ENCODE results near the gene DCAF7.
A peak's percentile ranks its signal among the peaks of the same experiment; 100 is the strongest.

The DCAF7 gene

DNA sequence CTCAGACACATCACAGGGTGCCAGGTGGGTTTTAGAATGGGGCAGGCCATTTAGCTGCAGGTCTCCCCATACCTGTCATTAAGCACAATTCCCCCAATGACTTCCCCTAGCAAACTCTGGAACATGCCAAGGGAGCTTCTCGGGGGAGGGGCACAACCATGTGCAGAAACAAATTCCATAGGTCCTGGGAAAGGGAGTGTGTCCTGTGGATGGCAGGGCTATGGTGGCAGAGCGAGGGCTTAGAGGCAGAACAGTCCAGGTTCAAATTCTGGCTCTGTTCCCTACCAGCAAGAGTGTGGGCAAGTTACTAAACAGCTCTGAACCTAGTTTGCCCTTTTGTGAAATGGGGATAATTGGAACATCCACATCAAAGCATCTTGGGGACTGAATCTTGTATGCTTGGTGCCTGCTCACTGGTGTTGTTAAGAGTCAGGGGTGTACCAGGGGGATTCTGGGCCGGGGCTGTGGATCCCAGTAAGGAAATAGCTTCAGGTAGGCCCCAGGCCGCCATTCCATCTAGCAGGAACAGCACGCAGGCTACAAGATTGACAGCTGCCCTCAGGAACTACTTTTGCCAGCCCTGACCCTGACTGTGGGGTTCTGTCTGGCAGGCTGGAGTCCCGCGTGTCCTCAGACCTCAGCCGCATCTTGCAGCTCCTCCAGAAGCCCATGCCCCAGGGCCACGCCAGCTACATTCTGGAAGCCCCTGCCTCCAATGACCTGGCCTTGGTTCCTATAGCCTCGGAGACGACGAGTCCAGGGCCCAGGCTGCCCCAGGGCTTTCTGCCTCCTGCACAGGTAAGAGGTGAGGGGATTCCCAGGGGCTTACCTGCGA lies 5.6 kb upstream of the DCAF7 start:
- no peak overlapping the region for H3K4me3 ChIP-seq (ENCODE audit: control insufficient read depth, low read depth, low read length)
- no peak for DNase-seq (ENCODE audit: low read depth)
- TF ChIP-seq, protein P1, sequence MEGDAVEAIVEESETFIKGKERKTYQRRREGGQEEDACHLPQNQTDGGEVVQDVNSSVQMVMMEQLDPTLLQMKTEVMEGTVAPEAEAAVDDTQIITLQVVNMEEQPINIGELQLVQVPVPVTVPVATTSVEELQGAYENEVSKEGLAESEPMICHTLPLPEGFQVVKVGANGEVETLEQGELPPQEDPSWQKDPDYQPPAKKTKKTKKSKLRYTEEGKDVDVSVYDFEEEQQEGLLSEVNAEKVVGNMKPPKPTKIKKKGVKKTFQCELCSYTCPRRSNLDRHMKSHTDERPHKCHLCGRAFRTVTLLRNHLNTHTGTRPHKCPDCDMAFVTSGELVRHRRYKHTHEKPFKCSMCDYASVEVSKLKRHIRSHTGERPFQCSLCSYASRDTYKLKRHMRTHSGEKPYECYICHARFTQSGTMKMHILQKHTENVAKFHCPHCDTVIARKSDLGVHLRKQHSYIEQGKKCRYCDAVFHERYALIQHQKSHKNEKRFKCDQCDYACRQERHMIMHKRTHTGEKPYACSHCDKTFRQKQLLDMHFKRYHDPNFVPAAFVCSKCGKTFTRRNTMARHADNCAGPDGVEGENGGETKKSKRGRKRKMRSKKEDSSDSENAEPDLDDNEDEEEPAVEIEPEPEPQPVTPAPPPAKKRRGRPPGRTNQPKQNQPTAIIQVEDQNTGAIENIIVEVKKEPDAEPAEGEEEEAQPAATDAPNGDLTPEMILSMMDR (IDR thresholded peaks at IDR 0.05; ENCODE audit: control insufficient read depth, insufficient read depth, low read depth, low read length, missing control alignments): no peak

DNA sequence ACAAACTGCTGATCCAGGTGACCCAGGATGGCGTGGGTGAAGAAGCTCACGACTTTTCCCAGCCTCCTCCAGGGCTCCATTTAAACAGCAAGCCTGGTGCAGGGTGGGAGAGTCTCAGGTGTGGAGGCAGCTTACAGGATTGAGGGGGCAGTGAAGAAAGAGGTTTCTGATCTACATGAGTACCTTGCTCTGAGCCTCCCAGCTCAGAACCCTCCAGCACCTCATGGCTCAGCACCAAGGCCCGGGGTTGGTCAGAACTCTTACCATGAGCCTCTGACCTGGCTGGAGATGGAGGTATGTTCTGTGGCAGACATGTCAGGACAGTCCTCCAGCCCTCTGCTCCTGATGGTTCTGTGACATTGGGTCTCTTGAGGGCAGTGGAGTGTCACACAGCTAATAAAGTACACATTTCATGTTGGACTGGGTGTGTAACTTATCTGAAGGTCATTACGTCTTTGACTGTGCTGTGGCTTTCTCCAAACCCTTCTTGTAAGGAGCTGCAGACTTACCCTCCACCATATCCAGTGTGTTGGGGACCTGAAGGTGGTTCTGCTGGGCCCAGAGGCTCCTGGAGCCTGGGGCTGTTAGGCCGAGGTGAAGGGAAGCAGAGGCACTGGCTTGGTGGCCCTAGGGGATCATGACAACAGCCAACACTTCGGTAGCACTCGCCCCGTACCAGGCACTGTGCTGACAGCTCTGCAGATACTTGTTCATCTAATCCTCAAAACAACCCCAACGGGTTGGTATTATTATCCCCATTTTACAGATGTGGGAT lies 3.8 kb upstream of the DCAF7 start:
- no peak for DNase-seq (ENCODE audit: low read depth)
- TF ChIP-seq, protein P1 (IDR thresholded peaks at IDR 0.05; ENCODE audit: control insufficient read depth, insufficient read depth, low read depth, low read length, missing control alignments): no peak
- H3K4me3 ChIP-seq (ENCODE audit: control insufficient read depth, low read depth, low read length): no peak overlapping the region

DNA sequence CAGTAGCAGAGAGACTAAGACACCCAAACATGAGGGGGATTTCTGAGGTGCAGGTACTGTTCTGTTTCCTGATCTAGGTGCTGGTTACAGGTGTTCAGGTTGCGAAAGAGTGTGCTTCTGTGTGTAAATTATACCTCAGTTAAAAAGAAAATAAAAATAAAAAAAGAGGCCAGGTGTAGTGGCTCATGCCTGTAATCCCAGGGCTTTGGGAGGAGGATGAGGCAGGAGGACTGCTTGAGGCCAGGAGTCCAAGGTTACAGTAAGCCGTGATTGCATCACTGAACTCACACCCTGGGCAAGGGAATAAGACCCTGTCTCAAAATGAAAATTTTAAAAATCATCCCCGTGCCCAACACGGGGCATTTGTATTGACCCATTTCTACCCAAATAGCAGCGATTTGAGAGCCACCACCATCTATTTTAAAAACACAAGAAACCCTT lies 3.2 kb upstream of the DCAF7 start:
- DNase-seq (ENCODE audit: low read depth): no peak
- H3K4me3 ChIP-seq (ENCODE audit: control insufficient read depth, low read depth, low read length): no peak overlapping the region
- TF ChIP-seq, protein P1 (IDR thresholded peaks at IDR 0.05; ENCODE audit: control insufficient read depth, insufficient read depth, low read depth, low read length, missing control alignments): no peak

DNA sequence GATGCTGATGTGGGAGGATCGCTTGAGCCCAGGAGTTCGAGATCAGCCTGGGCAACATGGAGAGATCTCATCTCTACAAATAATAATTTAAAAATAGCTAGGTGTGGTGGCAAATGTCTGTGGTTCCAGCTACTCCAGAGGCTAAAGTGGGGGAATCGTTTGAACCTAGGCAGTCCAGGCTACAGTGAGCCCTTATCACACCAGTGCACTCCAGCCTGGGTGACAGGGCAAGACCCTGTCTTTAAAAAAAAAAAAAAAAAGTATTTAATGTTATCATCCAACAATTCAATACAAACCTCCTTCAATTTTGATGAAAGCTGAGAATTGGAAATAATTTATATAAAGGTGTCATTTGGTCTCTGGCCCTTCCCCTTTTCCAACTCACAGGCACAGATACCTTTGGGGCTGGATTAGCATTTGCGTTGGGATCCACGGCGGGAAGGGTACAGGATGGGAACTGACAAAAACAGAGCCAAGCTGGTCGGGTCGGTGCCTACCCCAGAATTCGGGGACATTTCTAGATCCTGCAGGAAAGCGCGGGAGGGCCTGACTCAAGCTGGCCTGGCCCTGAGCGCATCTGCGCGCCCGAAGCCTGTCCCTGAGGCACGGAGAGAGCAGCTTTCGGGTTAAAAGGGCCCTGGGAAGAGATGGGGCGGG lies 860 bp upstream of the DCAF7 start:
- H3K4me3 ChIP-seq (ENCODE audit: control insufficient read depth, low read depth, low read length): peak overlapping the region; percentile 45
- TF ChIP-seq, protein P1 (IDR thresholded peaks at IDR 0.05; ENCODE audit: control insufficient read depth, insufficient read depth, low read depth, low read length, missing control alignments): no peak
- DNase-seq (ENCODE audit: low read depth): no peak

DNA sequence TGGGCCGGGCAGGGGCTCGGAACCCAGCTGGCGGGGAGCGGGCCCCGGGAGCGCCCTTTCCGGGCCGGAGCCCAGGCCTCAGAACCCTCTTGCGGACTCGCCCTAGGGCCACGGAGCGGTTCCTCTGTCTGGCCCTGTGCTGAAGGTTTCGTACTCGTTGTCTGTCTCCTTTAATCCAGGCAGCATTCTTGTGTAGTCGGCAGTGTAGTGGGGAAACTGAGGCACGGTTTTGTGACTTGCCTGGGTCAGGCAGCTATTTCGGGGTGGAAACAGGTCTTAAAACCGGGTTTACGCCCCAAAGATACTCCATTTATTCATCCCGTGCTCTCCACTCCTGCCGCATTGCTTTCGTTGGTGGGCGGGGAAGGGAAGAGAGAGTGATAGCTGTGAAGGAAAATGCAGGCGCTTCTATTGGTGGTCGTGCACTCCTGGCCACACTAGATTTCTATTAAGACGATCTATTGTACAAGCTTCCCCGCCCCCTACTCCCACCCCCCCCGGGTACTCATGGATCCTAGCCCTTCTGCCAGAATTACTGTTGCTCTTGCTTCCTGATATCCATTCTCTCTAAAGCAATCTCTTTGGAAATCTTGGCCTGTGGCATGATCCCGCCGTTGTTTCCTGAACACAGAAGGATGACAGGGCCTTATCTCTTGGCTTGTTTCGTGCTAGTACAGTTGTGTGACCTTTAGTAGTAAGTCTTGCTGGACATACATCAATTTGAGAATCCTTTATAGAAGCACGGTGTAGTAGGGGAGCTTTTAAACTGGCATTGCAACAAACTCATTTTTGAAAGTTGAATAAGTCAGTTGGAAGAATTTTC lies 751 bp downstream of the DCAF7 start:
- TF ChIP-seq, protein P1 (IDR thresholded peaks at IDR 0.05; ENCODE audit: control insufficient read depth, insufficient read depth, low read depth, low read length, missing control alignments): no peak
- no peak for DNase-seq (ENCODE audit: low read depth)
- H3K4me3 ChIP-seq (ENCODE audit: control insufficient read depth, low read depth, low read length): peak overlapping the region; percentile 90

DNA sequence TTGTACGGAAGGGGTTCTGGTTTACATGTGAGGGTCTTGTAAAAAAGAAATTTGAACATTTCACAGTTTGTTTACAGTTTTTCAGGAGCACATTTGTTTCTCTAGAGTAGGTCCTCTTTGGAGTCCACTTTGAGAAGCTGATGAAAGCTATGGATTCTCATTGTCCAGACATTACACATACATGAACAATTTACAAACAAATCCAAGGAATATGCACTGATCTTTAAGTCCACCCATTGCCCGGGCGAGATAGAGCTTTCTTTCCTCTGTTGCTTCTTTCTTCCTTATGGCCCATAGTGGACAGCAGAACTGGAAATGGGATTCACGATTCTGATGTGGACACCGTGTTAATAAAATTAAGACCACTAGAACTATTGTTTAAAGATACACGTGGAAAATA lies 1.9 kb downstream of the DCAF7 start:
- no peak for DNase-seq (ENCODE audit: low read depth)
- TF ChIP-seq, protein P1 (IDR thresholded peaks at IDR 0.05; ENCODE audit: control insufficient read depth, insufficient read depth, low read depth, low read length, missing control alignments): no peak
- peak overlapping the region; percentile 90 for H3K4me3 ChIP-seq (ENCODE audit: control insufficient read depth, low read depth, low read length)
